IMR-90 (cell line): Measurements from ENCODE around the gene FCSK. TPM values are rescaled to one million over a fixed set of nuclear protein-coding genes. Genes with fewer than 3 reads are reported as not detected.

Experiments
- ATAC-seq: fragments of 200-7000 bp; cut with Tn5 transposase; 2 replicates; pipeline ENCODE4 v1.9.1; 2020; ENCODE audit warnings: low read depth, mild to moderate bottlenecking, moderate library complexity
- BruUV-seq: library from RNA; stranded (reverse); fragments of 400-500 nt; replicated peaks from 2 replicates; lab custom pipeline; 2021; lab: Mats Ljungman, UMichigan
- CTCF ChIA-PET: fragments of 300-600 bp; formaldehyde crosslinking; extraction: SDS; loops from one replicate; lab custom pipeline; 2021; ENCODE audit warnings: antibody characterized with exemption; lab: Yijun Ruan, JAX
- POLR2A ChIA-PET: fragments of 300-600 bp; sonication (Branson Sonifier 250); formaldehyde crosslinking; loops from one replicate; lab custom pipeline; 2022; ENCODE audit warnings: antibody characterized with exemption; ENCODE audit not compliant: unreplicated experiment; lab: Charles Lee
- DNase-seq: peaks from one replicate; pipeline ENCODE4 v3.0.0; 2013
- H2AFZ ChIP-seq: replicated peaks from 2 replicates; pipeline ENCODE3; 2013; ENCODE audit warnings: low read length, mild to moderate bottlenecking; ENCODE audit not compliant: poor library complexity
- H2AK5ac ChIP-seq: 2 replicates; pipeline ENCODE4 v1.6.1; 2013; ENCODE audit warnings: low read depth, low read length, inconsistent platforms
- H2AK9ac ChIP-seq: replicated peaks from 2 replicates; pipeline ENCODE3; 2013; ENCODE audit warnings: mild to moderate bottlenecking, low read depth, low read length, moderate library complexity; ENCODE audit not compliant: poor library complexity
- H2BK120ac ChIP-seq: 2 replicates; pipeline ENCODE4 v1.6.1; 2013; ENCODE audit warnings: low read depth, low read length, inconsistent platforms
- H2BK15ac ChIP-seq: 3 replicates; pipeline ENCODE4 v1.6.1; 2013; ENCODE audit warnings: low read depth, low read length, inconsistent platforms
- H2BK20ac ChIP-seq: 2 replicates; pipeline ENCODE4 v1.6.1; 2013; ENCODE audit warnings: low read depth, mild to moderate bottlenecking, inconsistent platforms, low read length, moderate library complexity
- H2BK5ac ChIP-seq: 2 replicates; pipeline ENCODE4 v1.6.1; 2013; ENCODE audit warnings: mild to moderate bottlenecking, low read depth, low read length, inconsistent platforms; ENCODE audit not compliant: poor library complexity, severe bottlenecking
- H3K14ac ChIP-seq: replicated peaks from 2 replicates; pipeline ENCODE4 v1.6.1; 2013; ENCODE audit warnings: low read depth, low read length, inconsistent platforms
- H3K18ac ChIP-seq: 2 replicates; pipeline ENCODE4 v1.6.1; 2013; ENCODE audit warnings: low read depth, low read length, control low read depth
- H3K23ac ChIP-seq: 2 replicates; pipeline ENCODE4 v1.6.1; 2013; ENCODE audit warnings: low read depth, low read length, inconsistent platforms
- H3K27ac ChIP-seq: 2 replicates; pipeline ENCODE4 v1.5.1; 2013; ENCODE audit warnings: mild to moderate bottlenecking, control low read depth, low read length; ENCODE audit not compliant: insufficient read depth
- H3K27me3 ChIP-seq: 2 replicates; pipeline ENCODE4 v1.6.1; 2013; ENCODE audit warnings: low read length; ENCODE audit not compliant: control insufficient read depth, insufficient read depth
- H3K36me3 ChIP-seq: 2 replicates; pipeline ENCODE4 v1.6.1; 2013; ENCODE audit warnings: low read length, mixed read lengths; ENCODE audit not compliant: control insufficient read depth, insufficient read depth
- H3K4ac ChIP-seq: 2 replicates; pipeline ENCODE4 v1.6.1; 2013; ENCODE audit warnings: low read depth, low read length, inconsistent platforms
- H3K4me1 ChIP-seq: 2 replicates; pipeline ENCODE4 v1.6.1; 2013; ENCODE audit warnings: low read length, mixed read lengths; ENCODE audit not compliant: control insufficient read depth, insufficient read depth
- H3K4me2 ChIP-seq: 2 replicates; pipeline ENCODE4 v1.6.1; 2013; ENCODE audit warnings: low read depth, mild to moderate bottlenecking, control low read depth, low read length, moderate library complexity
- H3K4me3 ChIP-seq: 2 replicates; pipeline ENCODE4 v1.5.1; 2013; ENCODE audit warnings: low read depth, mild to moderate bottlenecking, control low read depth, low read length, moderate library complexity; ENCODE audit not compliant: insufficient read depth
- H3K56ac ChIP-seq: 2 replicates; pipeline ENCODE4 v1.6.1; 2013; ENCODE audit warnings: low read length, inconsistent platforms; ENCODE audit not compliant: insufficient read depth; ENCODE audit errors: extremely low read depth
- H3K79me1 ChIP-seq, 2 experiments: 2 replicates each; pipeline ENCODE4 v1.6.1; 2013; ENCODE audit warnings: low read length in 2 of 2, inconsistent platforms in 1 of 2, low read depth in 1 of 2
- H3K9ac ChIP-seq: 2 replicates; pipeline ENCODE4 v1.6.1; 2013; ENCODE audit warnings: low read depth, low read length, control low read depth
- H3K9me1 ChIP-seq: 2 replicates; pipeline ENCODE4 v1.6.1; 2013; ENCODE audit warnings: low read length, inconsistent platforms; ENCODE audit not compliant: insufficient read depth
- H3K9me3 ChIP-seq: 2 replicates; pipeline ENCODE4 v1.6.1; 2013; ENCODE audit warnings: low read length; ENCODE audit not compliant: control insufficient read depth, insufficient read depth
- H4K20me1 ChIP-seq: 2 replicates; pipeline ENCODE4 v1.6.1; 2013; ENCODE audit warnings: low read length, inconsistent platforms; ENCODE audit not compliant: insufficient read depth
- H4K5ac ChIP-seq: 2 replicates; pipeline ENCODE4 v1.6.1; 2013; ENCODE audit warnings: mild to moderate bottlenecking, low read depth, low read length, control low read depth
- H4K8ac ChIP-seq, 2 experiments: 2 replicates each; pipeline ENCODE4 v1.6.1; 2013; ENCODE audit warnings: low read depth in 2 of 2, low read length in 2 of 2, control low read depth in 1 of 2, inconsistent platforms in 1 of 2
- H4K91ac ChIP-seq: 2 replicates; pipeline ENCODE4 v1.6.1; 2013; ENCODE audit warnings: low read depth, low read length, inconsistent platforms; ENCODE audit not compliant: insufficient read depth
- BHLHE40 ChIP-seq: fragments of 150-350 bp; IDR thresholded peaks from 2 replicates; pipeline ENCODE4 v1.6.1; 2016; ENCODE audit warnings: mild to moderate bottlenecking, low read depth, low read length
- CEBPB ChIP-seq: IDR thresholded peaks from 2 replicates; pipeline ENCODE4 v1.6.1; 2012; ENCODE audit warnings: low read depth, low read length, improper control_type of control experiment
- CHD1 ChIP-seq: IDR thresholded peaks from 2 replicates; pipeline ENCODE4 v1.6.1; 2012; ENCODE audit warnings: low read depth, low read length, improper control_type of control experiment
- CTCF ChIP-seq: conservative IDR thresholded peaks from 2 replicates; pipeline ENCODE4 v1.5.1; 2012; ENCODE audit warnings: mild to moderate bottlenecking, low read depth, low read length, improper control_type of control experiment
- FOS ChIP-seq: fragments of 150-350 bp; IDR thresholded peaks from 2 replicates; pipeline ENCODE4 v1.6.1; 2016; ENCODE audit warnings: low read depth, low read length
- MXI1 ChIP-seq: IDR thresholded peaks from 2 replicates; pipeline ENCODE4 v1.6.1; 2012; ENCODE audit warnings: low read depth, mild to moderate bottlenecking, low read length, moderate library complexity, borderline replicate concordance
- NFE2L2 ChIP-seq: fragments of 150-350 bp; IDR thresholded peaks from 2 replicates; pipeline ENCODE4 v1.6.1; 2016; ENCODE audit warnings: low read depth, mild to moderate bottlenecking, low read length
- POLR2A ChIP-seq: IDR thresholded peaks from 2 replicates; pipeline ENCODE4 v1.6.1; 2012; ENCODE audit warnings: mild to moderate bottlenecking, low read depth, low read length
- RAD21 ChIP-seq: IDR thresholded peaks from 2 replicates; pipeline ENCODE4 v1.6.1; 2012; ENCODE audit warnings: low read length, improper control_type of control experiment
- RCOR1 ChIP-seq: IDR thresholded peaks from 2 replicates; pipeline ENCODE4 v1.6.1; 2012; ENCODE audit warnings: mild to moderate bottlenecking, low read length, improper control_type of control experiment; ENCODE audit not compliant: insufficient replicate concordance
- RFX5 ChIP-seq: IDR thresholded peaks from 2 replicates; pipeline ENCODE4 v1.8.0; 2012; ENCODE audit warnings: low read depth, mild to moderate bottlenecking, low read length, moderate library complexity
- SMC3 ChIP-seq: fragments of 150-350 bp; IDR thresholded peaks from 2 replicates; pipeline ENCODE4 v1.6.1; 2016; ENCODE audit warnings: low read depth, mild to moderate bottlenecking, antibody characterized with exemption, low read length, moderate library complexity
- USF2 ChIP-seq: fragments of 150-350 bp; IDR thresholded peaks from 2 replicates; pipeline ENCODE4 v1.6.1; 2017; ENCODE audit warnings: mild to moderate bottlenecking, antibody characterized with exemption, low read length, low read depth
- WGBS, 2 experiments: methylation state at CpG; one replicate each; pipeline versions ENCODE4 v1.1.5 to v1.1.7; 2013; ENCODE audit warnings: missing lambda C conversion rate in 2 of 2; ENCODE audit not compliant: insufficient read length in 1 of 2; ENCODE audit errors: extremely low coverage in 2 of 2; 5-methylcytosine and 5-hydroxymethylcytosine counted together
- dilution Hi-C: fragments of 300-500 bp; cut with HindIII; formaldehyde crosslinking; loops from one replicate; pipeline ENCODE4 v1.14.3; 2018; ENCODE audit warnings: low sequenced_read_pairs; ENCODE audit not compliant: unreplicated experiment
- in situ Hi-C: fragments of 300-500 bp; cut with MboI; formaldehyde crosslinking; loops from 3 replicates; pipeline ENCODE4 v1.14.3; 2019; ENCODE audit warnings: low sequenced_read_pairs, inconsistent platforms, mixed read lengths
- intact Hi-C: fragments of 100-400 bp; cut with micrococcal nuclease; formaldehyde crosslinking; loops from 2 replicates; pipeline ENCODE4 v1.10.0; 2022
- polyA plus RNA-seq, 3 experiments: library from polyadenylated mRNA; depleted of rRNA; stranded (reverse); fragments of >200 nt; gene quantifications; 2 replicates each; pipeline ENCODE4 v1.2.3, GENCODE V29; 2012; ENCODE audit warnings: low replicate concordance in 1 of 3
- total RNA-seq: library from RNA; depleted of rRNA; stranded (reverse); fragments of >200 nt; gene quantifications from 2 replicates; pipeline ENCODE4 v1.2.3, GENCODE V29; 2012

Gene FCSK
- total and polyA plus RNA-seq, 2 of the 4 experiments (the other 2 are of a cell fraction) = 6.1 to 7.2 TPM

- H2BK15ac ChIP-seq = no peak overlapping the region
- H2BK5ac ChIP-seq = no peak overlapping the region
- no peak overlapping the region for H3K14ac ChIP-seq
- no peaks in the 10 kb centered on the region for H4K20me1 ChIP-seq
- H2AK5ac ChIP-seq = no peak overlapping the region
- H3K36me3 ChIP-seq = peaks cover 42% of the 10 kb centered on the region
- H3K56ac ChIP-seq = no peak overlapping the region
- no peak overlapping the region for H3K18ac ChIP-seq
- BruUV-seq = no TSS peak
- H4K91ac ChIP-seq = no peak overlapping the region
- no peaks in the 10 kb centered on the region for H3K79me1 ChIP-seq
- no peak for TF ChIP-seq FOS
- no peak for TF ChIP-seq RAD21
- TF ChIP-seq USF2 = no peak
- TF ChIP-seq SMC3 = no peak
- no peak for TF ChIP-seq RCOR1
- no peak for TF ChIP-seq CHD1
- no peak for TF ChIP-seq BHLHE40
- TF ChIP-seq MXI1 = no peak
- no peak for TF ChIP-seq CEBPB
- TF ChIP-seq CTCF = no peak
- TF ChIP-seq RFX5 = no peak
- TF ChIP-seq POLR2A = no peak
- no peak for TF ChIP-seq NFE2L2
- WGBS, 2 experiments = no CpG with 5 or more reads among the region's 2 CpGs
- H2BK120ac ChIP-seq = no peak overlapping the region
- CTCF ChIA-PET = no interaction called here
- H3K4ac ChIP-seq = no peak overlapping the region
- H3K4me3 ChIP-seq = no peak overlapping the region
- no peak overlapping the region for H4K5ac ChIP-seq
- POLR2A ChIA-PET = no interaction called here
- no peak overlapping the region for H3K9ac ChIP-seq
- H2BK20ac ChIP-seq = no peak overlapping the region
- no peaks in the 10 kb centered on the region for H3K27me3 ChIP-seq
- ATAC-seq (no peak), DNase-seq (no peak)
- H4K8ac ChIP-seq = no peak overlapping the region
- H3K4me1 ChIP-seq = peaks cover 3% of the 10 kb centered on the region
- H3K4me2 ChIP-seq = no peak overlapping the region
- in situ Hi-C loops (no loop called here), intact Hi-C loops (no loop called here), dilution Hi-C loops (no loop called here)
- H3K9me1 ChIP-seq = peaks cover 15% of the 10 kb centered on the region
- no peak overlapping the region for H2AK9ac ChIP-seq
- no peak overlapping the region for H3K27ac ChIP-seq
- no peak overlapping the region for H3K23ac ChIP-seq
- no peak overlapping the region for H2AFZ ChIP-seq
- H3K9me3 ChIP-seq = no peaks in the 10 kb centered on the region
Measured at GRCh38 chr16:70494777-70495176, 40.4 kb downstream of the FCSK start.
